GM12801 (cell line): ENCODE measurements around the gene ZNF836.

Experiments
- TF ChIP-seq, protein P1 (sequence below): IDR thresholded peaks from one replicate; pipeline ENCODE4 v1.5.1; 2011; ENCODE audit warnings: control low read depth; ENCODE audit not compliant: insufficient read length; ENCODE audit errors: extremely low read depth

ZNF836 gene

DNA sequence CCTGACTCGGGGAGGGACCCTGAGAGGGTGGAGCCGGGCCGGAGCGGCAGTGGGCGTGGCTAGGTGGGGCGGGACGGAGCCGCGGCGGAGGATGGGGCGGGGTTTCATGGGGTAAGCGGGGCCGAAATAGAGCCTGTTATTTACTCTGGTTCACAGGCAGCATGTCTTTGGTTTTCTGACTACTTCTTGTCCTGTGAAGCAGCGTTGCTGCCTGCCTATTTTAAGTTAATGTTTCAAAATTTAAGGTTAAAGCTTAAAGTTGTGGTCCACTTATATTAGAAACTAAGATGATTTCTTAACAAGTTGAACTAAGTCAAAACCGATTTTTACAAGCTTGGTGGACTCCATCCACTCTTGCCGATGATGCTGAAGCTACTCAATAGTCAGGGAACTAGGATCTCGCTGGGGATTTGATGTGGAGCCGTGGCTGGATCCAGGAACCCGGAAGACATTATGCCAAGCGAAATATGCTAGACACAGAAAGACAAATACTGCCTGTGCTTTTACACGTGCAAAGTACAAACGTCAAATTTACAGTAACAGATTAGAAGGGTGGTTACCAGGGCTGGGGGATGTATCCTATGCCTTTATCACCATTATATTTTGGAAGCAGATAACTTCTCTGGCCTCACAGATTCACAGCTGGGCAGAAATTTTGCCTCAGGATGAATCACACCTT lies 31.2 kb downstream of the ZNF836 start:
- TF ChIP-seq, protein P1, sequence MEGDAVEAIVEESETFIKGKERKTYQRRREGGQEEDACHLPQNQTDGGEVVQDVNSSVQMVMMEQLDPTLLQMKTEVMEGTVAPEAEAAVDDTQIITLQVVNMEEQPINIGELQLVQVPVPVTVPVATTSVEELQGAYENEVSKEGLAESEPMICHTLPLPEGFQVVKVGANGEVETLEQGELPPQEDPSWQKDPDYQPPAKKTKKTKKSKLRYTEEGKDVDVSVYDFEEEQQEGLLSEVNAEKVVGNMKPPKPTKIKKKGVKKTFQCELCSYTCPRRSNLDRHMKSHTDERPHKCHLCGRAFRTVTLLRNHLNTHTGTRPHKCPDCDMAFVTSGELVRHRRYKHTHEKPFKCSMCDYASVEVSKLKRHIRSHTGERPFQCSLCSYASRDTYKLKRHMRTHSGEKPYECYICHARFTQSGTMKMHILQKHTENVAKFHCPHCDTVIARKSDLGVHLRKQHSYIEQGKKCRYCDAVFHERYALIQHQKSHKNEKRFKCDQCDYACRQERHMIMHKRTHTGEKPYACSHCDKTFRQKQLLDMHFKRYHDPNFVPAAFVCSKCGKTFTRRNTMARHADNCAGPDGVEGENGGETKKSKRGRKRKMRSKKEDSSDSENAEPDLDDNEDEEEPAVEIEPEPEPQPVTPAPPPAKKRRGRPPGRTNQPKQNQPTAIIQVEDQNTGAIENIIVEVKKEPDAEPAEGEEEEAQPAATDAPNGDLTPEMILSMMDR, result no peak

DNA sequence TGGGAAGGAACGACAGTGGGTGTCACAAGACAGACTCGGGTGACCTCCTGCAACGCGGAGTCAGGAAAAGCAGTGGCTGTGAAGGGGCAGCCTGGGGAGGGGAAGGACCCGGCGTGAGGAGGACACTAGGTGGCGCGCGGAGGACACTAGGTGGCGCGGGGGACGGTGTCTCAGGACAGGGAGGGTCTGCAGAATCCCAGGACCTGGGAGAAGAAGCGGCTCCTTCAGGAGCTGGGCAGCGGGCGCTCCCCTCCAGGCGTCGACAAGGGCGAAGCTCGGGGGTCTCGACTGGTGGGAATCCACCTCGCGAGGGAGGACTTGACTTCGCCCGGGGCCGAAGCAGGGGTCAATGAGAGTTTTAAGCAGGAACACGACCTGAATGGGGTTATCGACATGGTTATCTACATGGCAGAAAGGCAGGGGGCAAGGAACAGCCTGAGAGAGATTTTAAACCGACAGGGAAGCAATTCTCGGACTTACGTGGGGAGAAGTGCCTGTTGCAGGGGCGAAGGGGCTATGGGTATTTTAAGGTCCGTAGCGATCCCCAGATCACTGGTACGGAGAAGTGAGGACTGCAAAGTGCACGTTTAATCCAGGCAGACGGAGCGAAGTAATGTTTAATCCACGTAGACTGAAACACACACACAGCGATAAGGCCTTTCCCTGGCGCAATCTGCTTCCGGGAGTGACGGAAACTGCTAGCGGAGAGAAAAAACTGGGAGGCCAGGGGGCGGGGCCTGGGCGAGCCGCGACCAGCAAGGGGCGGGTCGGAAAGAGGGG lies 32.0 kb downstream of the ZNF836 start, which contains the start of gene ZNF616:
ZNF616 (minus strand) TSS at position 687 of the 780 bp plus-strand sequence. CDS start 9,426 bp downstream, outside the sequence.
- TF ChIP-seq, protein P1, result no peak

DNA sequence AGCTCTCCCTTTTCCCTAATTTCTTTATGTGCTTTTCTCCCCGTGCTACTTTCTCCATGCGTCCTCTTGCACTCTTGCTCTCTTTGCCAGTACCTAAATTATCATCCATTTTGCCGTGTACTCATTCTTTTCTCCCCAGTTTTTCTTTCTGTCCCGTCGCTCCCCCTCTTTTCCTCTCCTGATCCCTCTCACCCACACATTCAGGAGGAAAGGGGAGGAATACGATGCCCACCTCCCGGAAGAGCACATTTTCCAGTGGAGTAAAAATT lies 32.5 kb downstream of the ZNF836 start:
- TF ChIP-seq, protein P1, result no peak

DNA sequence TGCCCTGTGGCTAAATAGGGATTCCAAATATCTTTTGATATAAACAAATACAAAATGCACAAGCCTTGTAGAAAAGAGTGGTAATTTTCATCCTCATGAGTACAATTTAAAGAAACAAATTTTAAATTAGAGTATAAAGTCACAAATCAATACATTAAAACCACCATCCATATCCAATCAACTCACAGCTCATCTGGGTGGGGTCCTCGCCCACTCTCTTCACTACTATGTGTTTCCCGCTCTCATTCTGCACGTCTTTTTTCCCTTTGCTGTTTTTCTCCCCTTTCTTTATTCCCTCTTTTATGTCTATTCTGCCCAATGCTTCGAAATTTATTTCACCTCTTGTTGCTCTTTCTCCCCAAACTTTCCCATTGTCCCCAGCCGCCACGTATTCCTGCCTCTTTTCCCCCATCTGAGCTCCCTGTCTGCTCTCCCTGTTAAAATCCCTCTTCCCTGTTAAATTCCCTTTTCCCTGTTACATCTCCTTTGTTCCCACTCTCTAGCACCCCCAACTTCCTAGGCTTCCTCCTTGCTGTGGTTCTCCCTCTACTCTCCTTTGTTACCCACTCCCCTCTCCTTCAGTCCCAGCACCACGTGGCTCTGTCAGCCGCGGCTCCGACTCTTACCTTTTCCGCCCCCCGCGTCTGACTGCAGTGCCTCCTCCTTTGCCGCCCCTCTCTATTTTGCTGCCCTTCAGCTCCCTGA lies 33.0 kb downstream of the ZNF836 start:
- TF ChIP-seq, protein P1, result no peak

DNA sequence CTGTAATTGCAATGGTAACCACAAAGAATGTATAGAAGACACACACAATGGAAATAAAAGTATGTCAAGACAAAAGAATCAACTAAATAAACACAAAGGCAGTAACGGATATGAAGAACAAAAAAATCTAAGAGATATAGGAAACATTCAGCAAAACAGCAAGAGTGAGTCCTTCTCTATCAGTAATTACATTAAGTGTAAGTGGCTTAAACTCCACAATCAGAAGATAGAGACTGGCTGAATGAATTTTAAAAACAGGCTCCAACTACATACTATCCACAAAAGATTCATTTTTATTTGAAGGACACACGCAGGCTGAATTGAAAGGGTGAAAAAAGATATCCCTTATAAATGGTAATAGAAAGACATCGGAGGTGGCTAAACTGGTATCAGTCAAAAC lies 51.1 kb downstream of the ZNF836 start:
- TF ChIP-seq, protein P1, result no peak

DNA sequence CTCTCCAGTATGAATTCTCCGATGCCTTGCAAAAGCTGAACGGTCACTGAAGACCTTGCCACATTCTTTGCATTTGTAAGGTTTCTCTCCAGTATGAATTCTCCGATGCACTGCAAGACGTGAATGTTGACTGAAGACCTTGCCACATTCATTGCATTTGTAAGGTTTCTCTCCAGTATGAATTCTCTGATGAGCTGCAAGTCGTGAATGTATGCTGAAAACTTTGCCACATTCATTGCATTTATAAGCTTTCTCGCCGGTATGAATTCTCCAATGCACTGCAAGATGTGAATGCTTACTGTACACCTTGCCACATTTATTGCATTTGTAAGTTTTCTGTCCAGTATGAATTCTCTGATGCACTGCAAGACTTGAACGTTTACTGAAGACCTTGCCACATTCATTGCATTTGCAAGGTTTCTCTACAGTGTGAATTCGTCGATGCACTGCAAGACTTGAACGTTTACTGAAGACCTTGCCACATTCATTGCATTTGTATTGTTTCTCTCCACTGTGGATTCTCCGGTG lies 55.8 kb downstream of the ZNF836 start:
- TF ChIP-seq, protein P1, result no peak

DNA sequence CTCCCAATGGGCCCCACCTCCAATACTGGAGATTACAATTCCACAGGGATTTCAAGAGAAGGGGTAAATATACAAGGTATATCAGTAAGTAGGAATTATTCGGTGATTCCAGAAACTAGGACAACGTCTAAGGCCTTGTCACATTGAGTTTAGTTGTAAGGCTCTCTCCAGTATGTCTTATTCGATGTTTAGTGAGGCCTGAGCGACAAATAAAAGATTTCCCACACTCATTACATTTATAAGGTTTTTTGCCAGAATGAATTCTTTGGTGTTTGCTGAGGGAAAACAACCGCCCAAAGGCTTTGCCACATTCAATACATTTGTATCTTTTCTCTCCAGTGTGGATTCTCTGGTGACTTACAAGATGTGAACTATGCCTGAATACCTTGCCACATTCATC lies 56.7 kb downstream of the ZNF836 start:
- TF ChIP-seq, protein P1, result no peak
